Lung microvascular endothelial cell (primary cell): ENCODE results near the gene CCDC34. TPM values are rescaled to one million over a fixed set of nuclear protein-coding genes. Genes with fewer than 3 reads are reported as not detected.
"Not testable (repeated sequence)": the region's sequence is repeated elsewhere in the genome, so short reads cannot be mapped to it uniquely, and the experiment has no call there.

Experiments used
- DNase-seq, 2 donors: peaks; one replicate each; pipeline versions ENCODE4 v3.0.0 to v3.0.0-alpha.2; 2010; ENCODE audit warnings: low read depth in 2 of 2
- total RNA-seq: library from RNA; depleted of rRNA; stranded (reverse); fragments of >200 nt; gene quantifications from 2 replicates; pipeline ENCODE4 v1.2.1, GENCODE V29; 2014

Gene CCDC34
- total RNA-seq, 1 donor from 2014 or later = 1.4 TPM

DNA sequence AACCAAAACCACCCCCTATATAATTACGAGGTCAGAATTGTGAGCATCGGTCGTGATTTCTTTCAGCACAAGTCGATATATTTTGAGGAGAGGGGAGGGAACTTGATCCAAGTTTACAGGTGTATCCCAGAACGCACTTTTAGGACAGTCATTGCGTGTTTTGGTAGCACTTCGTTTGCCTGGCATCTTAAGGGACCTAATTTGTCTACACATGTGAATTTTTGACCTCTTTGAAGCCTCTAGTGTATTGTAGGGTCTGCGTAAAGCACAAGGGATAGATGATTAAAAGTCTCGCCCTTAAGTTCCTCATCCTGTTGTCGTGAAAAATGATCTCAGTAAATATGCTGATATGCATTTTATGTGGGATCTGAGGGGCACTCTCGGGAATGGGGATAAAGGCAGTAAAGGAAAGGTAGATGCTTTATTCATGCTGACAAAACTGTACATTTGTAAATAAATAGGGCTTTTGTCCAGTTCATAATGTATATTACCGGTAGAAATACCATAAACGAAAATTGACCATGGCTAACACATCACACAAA lies 632 bp upstream of the CCDC34 start:
- DNase-seq = no peak

DNA sequence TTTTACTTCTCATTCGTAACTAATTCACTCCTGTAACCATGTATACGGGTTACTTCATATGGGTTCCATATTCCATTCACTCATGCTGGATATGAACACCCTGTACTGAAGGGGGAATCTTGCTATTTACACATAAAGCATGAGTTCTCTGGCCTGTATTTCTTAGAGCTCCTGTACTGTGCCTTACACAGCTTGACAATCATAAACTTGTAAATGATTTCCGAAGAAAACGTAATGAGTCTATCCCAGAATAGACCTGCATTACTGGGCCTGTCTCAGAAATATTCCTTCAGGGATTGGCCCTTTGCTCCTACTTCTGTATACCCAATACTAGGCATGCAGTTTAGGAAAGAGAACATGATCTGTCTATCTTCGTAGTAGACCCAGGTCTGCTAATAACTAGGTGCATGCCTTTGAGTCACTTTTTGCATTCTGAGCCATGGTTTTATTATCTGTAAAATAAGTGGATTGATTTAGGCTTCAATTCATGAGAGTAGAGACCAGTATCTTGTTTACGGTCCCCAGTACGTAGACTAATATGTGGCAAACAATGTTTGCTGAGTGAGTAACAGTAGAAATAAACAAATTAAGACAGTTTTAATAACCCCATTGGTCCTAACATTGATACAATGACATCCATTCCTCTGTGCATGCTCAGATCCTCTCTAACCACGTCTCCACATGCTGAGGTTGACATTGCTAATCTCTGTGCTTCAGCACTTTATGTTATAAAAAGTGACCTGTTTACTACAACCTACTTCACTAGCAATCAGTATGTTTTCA lies 1.2 kb downstream of the CCDC34 start:
- no peak for DNase-seq

- DNase-seq = no peak
Observed at GRCh38 chr11:27358296-27358695, 4.7 kb downstream of the CCDC34 start.

- DNase-seq = no peak
Observed at GRCh38 chr11:27357250-27357649, 5.8 kb downstream of the CCDC34 start.

DNA sequence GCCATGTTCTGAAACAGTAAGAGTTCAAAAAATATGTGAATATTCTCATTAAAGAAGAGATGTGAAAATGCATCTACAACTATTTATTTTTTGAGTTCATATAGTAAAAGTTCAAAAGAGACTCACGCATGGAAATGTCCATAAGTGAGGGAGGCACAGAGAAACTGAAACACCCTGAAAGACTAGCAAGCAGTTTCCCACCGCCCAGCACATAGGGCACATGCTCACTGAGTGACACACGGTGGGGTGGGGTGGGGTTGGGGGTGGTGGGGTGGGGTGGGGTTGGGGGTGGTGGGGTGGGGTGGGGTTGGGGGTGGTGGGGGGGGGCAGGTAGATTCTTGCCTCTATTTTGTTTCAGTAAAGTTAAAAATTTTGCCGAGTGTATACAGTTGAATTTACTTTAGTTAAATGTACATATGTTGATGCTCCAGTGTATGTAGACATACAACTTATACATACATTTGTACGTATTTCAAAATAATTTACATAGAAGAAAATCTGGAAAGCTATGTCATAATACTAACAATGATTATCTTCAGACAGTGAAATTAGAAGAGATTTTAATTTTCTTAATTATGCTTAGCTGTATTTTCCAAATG lies 6.3 kb downstream of the CCDC34 start:
- no peak for DNase-seq

DNA sequence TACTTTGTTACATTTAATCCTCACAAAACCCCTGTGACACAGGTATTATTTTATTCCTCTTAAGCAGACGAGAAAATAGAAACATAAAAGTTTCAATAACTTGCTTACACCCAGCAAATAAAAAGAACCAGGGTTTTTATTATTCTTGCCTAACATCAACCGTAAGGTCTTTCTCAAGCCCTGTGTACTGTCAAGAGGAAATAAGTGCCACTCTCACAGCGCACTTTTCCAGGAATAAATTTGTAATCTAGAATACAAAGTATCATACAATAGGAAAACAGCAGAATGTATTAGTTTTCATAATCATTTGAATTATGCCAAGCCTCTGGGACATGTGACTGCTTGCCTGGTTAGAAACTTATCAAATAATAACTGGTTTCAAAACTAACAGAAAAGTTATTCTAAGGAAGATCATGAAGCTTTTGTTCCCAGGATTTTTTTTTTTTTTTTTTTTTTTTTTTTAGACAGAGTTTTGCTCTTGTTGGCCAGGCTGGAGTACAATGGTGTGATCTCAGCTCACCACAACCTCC lies 7.4 kb downstream of the CCDC34 start:
- no peak for DNase-seq

DNA sequence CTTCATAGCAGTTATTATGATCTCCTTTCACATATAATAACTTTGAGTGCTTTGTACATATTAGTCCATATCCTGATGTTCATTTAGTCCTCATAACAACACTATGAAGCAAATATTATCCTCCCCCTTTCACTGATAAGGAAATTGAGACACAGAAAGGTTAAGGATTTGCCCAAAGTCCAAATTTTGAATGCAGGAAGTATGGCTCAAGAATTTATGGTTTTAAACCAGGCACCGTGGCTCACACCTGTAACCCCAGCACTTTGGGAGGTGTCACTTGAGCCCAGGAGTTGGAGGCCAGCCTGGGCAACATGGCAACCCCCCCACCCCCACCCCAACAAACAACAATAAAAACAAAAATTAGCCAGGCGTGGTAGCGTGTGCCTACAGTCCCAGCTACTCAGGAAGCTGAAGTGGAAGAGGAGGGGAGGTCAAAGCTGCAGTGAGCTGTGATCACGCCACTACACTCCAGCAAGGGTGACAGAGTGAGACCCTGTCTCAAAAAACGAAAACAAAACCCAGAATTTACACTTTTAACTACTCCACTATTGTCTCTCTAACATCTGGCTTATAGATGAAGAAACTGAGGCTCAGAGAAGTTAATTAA lies 8.6 kb downstream of the CCDC34 start:
- DNase-seq = no peak

- DNase-seq = no peak
Observed at GRCh38 chr11:27353593-27354358, 9.2 kb downstream of the CCDC34 start.

DNA sequence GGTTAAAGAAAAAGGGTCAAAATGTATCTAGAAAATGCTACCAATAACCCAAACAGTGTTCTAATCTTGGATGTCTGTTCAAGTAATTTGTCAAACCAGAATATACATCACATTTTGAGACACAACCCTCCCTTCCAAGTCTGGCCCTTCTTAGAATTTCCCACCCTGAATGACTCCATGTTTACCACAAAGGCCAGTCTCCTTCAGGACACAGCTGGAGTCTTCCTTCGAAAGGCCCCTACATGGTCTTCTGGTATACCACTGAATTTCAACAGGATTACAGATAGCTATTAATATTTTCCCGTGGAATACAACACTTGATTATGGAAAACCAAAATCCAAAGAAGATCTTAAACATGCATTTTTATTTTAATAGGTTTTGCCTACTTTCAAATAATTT lies 10.2 kb downstream of the CCDC34 start:
- no peak for DNase-seq

GRCh38 chr11:27350511-27350910 lies 12.5 kb downstream of the CCDC34 start:
- peak in 1 of 2 donors; percentile 64 for DNase-seq

GRCh38 chr11:27349919-27350318 lies 13.1 kb downstream of the CCDC34 start:
- DNase-seq = no peak

DNA sequence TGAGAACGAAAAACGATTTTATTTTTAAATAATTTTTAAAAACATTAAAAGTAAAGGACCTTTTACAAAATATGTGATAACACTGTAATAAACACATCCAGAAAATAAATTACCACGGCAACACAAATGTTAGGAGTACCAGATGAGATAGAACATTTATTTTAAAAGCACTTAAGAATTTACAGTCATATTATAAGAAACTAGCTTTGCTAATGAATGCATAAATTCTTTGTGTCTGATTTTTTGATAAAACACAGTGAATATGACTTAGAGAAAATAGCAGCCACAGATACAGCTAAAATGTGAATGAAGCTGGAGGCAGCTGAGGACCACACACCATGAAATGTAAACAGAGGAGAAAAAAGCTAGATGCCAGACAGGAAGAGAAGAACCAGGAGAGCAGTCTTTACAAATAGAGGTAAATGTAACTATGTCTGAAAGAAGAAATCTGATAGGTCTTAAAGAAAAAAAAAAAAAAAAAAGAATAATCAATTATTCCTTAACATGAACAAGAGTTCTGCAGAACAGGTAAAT lies 14.6 kb downstream of the CCDC34 start:
- no peak for DNase-seq

- DNase-seq = no peak
Observed at GRCh38 chr11:27347359-27348339, 15.4 kb downstream of the CCDC34 start.

- peak in 1 of 2 donors; percentile 34 for DNase-seq
Observed at GRCh38 chr11:27339941-27340340, 23.1 kb downstream of the CCDC34 start.

DNA sequence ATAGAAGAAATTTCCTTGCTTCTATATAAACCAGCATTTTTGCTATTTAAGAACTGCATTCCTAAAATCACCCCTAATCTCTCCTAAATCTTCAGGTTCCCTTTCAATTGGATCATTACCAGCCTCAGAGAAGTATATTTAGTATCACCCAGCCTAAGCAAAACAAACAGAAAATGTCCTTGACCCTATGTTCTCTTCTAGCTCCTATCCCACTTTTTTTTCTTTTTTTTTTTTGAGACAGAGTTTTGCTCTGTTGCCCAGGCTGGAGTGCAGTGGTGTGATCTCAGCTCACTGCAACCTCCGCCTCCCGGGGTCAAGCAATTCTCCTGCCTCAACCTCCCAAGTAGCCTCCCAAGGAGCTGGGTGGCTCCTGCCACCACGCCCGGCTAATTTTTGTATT lies 28.3 kb downstream of the CCDC34 start:
- DNase-seq = not testable (repeated sequence)

GRCh38 chr11:27331981-27332380 lies 31.0 kb downstream of the CCDC34 start:
- DNase-seq = peak in 1 of 2 donors; percentile 59

DNA sequence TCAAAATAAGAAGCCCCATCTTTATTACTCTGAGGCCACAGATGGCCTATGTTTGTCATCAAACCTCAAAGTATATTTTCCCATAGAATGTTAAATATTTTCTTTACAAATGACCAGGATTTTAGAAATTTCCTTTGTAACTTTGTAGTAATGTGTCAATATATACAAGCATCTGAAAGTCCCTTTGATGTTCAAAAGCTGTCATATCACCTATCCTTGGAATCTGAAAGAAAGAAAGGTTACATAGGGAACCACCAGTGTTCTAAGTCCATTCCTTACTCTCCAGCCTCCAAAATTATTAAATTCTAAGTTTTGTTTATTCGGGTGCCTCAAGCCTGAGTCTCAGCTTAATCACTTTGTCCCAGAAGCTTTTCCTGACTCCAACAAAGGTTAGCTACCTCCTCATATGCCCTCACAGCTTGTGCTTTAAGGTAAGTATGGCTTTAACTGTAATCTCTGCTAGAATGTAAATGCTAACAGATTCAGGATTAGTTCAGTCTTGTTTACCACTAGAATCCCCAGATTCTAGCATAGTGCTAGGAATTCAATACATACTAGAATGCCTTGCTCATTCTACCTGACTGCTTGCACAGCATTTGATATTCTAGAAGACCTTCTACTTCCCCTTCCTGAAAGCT lies 32.3 kb downstream of the CCDC34 start:
- no peak for DNase-seq

DNA sequence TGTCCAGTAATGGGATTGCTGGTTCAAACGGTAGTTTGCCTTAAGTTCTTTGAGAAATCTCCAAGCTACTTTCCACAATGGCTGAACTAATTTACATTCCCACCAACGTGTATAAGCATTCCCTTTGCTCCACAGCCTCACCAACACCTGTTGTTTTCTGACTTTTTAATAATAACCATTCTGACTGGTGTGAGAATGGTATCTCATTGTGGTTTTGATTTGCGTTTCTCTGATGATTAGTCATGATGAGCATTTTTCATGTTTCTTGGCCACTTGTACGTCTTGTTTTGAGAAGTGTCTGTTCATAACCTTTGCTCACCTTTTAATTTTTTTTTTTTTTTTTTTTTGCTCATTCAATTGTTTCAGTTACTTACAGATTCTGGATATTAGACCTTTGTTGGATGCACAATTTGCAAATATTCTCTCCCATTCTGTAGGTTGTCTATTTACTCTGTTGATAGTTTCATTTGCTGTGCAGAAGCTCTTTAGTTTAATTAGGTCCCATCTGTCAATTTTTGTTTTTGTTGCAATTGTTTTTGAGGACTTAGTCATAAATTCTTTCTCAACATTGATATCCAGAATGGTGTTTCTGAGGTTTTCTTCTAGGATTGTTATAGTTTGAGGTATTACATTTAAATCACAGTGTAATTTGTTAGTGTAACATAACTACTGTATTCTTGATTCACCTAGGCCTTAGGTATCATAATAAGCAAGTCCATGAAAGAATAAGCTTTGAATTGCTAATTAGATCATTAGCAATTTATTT lies 33.0 kb downstream of the CCDC34 start:
- no peak for DNase-seq

GRCh38 chr11:27328614-27329013 lies 34.4 kb downstream of the CCDC34 start:
- DNase-seq = peak in 1 of 2 donors; percentile 28
